Suprapubic skin (tissue), 4 donors: ENCODE data around the gene GPX2. TPM values are rescaled to one million over a fixed set of nuclear protein-coding genes. Genes with fewer than 3 reads are reported as not detected.

ENCODE experiments used
- DNase-seq, 2 donors: peaks; one replicate each; pipeline ENCODE4 v3.0.0-alpha.2; 2019; ENCODE audit warnings: low spot score in 2 of 2
- H3K27ac ChIP-seq: fragments of 200-600 bp; sonication (generic); one replicate; pipeline ENCODE4 v1.5.1; 2019
- H3K27me3 ChIP-seq: fragments of 200-600 bp; sonication (generic); one replicate; pipeline ENCODE4 v1.5.1; 2019
- H3K36me3 ChIP-seq: fragments of 200-600 bp; sonication (generic); one replicate; pipeline ENCODE4 v1.5.1; 2019
- H3K4me1 ChIP-seq: fragments of 200-600 bp; sonication (generic); one replicate; pipeline ENCODE4 v1.5.1; 2019
- H3K4me3 ChIP-seq: fragments of 200-600 bp; sonication (generic); one replicate; pipeline ENCODE4 v1.5.1; 2019; ENCODE audit warnings: mild to moderate bottlenecking
- H3K9me3 ChIP-seq: fragments of 200-600 bp; sonication (generic); one replicate; pipeline ENCODE4 v1.5.1; 2019
- EP300 ChIP-seq: sonication (generic); formaldehyde crosslinking; IDR thresholded peaks from one replicate; pipeline ENCODE4 v1.6.1; 2017; ENCODE audit warnings: antibody characterized with exemption
- POLR2A ChIP-seq, 2 donors: fragments of 450-650 bp; IDR thresholded peaks; one replicate each; pipeline ENCODE4 v1.6.1; 2017; ENCODE audit warnings: antibody characterized with exemption in 2 of 2, mild to moderate bottlenecking in 2 of 2, moderate library complexity in 2 of 2
- POLR2AphosphoS5 ChIP-seq, 3 donors: sonication (generic); formaldehyde crosslinking; IDR thresholded peaks; one replicate each; pipeline ENCODE4 v1.6.1; 2017; ENCODE audit warnings: antibody characterized with exemption in 3 of 3
- WGBS: methylation state at CpG from one replicate; pipeline ENCODE4 v1.1.5; 2018; 5-methylcytosine and 5-hydroxymethylcytosine counted together
- total RNA-seq, 4 donors: library from RNA; depleted of rRNA; stranded (reverse); fragments of >200 nt; gene quantifications; one replicate each; pipeline ENCODE4 v1.1.0, GENCODE V29; 2016
- TF ChIP-seq, protein P1 (sequence below), 2 donors: fragments of 200-600 bp in 1 of 2; fragments of 450-650 bp in 1 of 2; sonication (generic) in 1 of 2; IDR thresholded peaks; one replicate each; pipeline ENCODE4 v1.5.1; 2016 to 2019; ENCODE audit warnings: antibody characterized with exemption in 2 of 2, mild to moderate bottlenecking in 1 of 2, moderate library complexity in 1 of 2

The GPX2 gene
- total RNA-seq, 4 donors from 2014 or later: 10.0 to 65.0 (median 27.6) TPM

DNA sequence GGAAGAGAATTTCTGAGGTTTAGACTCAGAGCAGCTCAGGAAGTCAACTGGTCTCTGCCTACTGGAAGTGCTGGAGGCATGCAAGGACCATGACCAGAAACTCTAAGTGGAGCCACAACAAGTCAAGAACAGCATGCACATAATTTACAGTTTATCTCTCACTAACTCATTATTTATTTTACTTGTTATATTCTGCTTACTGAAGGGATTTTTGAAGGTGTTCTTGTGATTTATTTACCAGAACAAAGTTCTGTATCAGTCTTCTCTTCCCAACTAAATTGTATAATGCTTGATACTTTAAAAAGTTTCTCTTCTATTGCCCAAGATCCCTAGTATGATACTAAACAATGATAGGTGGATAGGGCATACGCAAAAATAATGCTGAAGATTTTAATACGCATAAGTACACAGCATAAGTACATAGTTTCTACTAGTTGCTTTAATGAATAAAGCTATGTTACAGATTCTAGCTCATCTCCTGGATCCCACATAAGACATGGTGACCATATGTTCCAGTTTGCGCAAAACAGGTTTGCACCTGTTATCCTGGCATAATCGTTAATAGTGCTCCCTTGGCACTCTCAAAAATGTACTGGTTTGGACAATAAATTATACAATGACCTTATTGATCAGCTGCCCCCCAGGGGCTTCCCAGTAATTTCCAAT lies 51.2 kb downstream of the GPX2 start:
- H3K4me1 ChIP-seq: no peaks in the 10 kb centered on the region
- H3K36me3 ChIP-seq: no peaks in the 10 kb centered on the region
- no peak for TF ChIP-seq POLR2AphosphoS5 (IDR thresholded peaks at IDR 0.05)
- TF ChIP-seq, protein P1, sequence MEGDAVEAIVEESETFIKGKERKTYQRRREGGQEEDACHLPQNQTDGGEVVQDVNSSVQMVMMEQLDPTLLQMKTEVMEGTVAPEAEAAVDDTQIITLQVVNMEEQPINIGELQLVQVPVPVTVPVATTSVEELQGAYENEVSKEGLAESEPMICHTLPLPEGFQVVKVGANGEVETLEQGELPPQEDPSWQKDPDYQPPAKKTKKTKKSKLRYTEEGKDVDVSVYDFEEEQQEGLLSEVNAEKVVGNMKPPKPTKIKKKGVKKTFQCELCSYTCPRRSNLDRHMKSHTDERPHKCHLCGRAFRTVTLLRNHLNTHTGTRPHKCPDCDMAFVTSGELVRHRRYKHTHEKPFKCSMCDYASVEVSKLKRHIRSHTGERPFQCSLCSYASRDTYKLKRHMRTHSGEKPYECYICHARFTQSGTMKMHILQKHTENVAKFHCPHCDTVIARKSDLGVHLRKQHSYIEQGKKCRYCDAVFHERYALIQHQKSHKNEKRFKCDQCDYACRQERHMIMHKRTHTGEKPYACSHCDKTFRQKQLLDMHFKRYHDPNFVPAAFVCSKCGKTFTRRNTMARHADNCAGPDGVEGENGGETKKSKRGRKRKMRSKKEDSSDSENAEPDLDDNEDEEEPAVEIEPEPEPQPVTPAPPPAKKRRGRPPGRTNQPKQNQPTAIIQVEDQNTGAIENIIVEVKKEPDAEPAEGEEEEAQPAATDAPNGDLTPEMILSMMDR (IDR thresholded peaks at IDR 0.05): no peak
- no peak for TF ChIP-seq POLR2A (IDR thresholded peaks at IDR 0.05)
- no peak for TF ChIP-seq EP300
- H3K27me3 ChIP-seq: no peaks in the 10 kb centered on the region
- WGBS: 74% methylated on average over 4 of the region's 4 CpGs
- no peak for DNase-seq
- no peak overlapping the region for H3K27ac ChIP-seq
- no peak overlapping the region for H3K4me3 ChIP-seq
- no peaks in the 10 kb centered on the region for H3K9me3 ChIP-seq

DNA sequence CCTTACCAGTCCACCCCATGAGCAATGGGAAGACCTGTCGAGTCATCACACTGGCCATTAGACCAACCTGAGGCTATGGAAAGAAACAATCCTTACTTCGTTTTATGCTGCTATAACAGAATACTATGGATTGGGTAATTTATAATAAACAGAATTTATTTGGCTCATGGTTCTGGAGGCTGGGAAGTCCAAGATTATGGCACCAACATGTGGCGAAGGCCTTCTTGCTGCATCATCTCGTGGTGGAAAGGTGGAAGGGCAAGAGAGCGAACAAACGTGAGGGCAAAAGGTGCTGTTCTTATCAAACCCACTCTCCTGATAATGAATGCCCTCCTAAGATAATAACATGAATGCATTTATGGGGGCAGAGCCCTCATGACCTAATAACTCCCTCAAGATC lies 53.2 kb downstream of the GPX2 start:
- no peaks in the 10 kb centered on the region for H3K27me3 ChIP-seq
- no peak overlapping the region for H3K4me3 ChIP-seq
- DNase-seq: no peak
- H3K9me3 ChIP-seq: no peaks in the 10 kb centered on the region
- no peak for TF ChIP-seq POLR2A (IDR thresholded peaks at IDR 0.05)
- TF ChIP-seq, protein P1 (IDR thresholded peaks at IDR 0.05): no peak
- TF ChIP-seq POLR2AphosphoS5 (IDR thresholded peaks at IDR 0.05): no peak
- TF ChIP-seq EP300: no peak
- H3K36me3 ChIP-seq: no peaks in the 10 kb centered on the region
- H3K4me1 ChIP-seq: no peaks in the 10 kb centered on the region
- H3K27ac ChIP-seq: no peak overlapping the region
- WGBS: 87% methylated on average over 6 of the region's 6 CpGs

Other genes with a start within 250 kb of the GPX2 start
- 100 to 1,000 TPM in 1 of 4 donors, 10 to 100 TPM in 3; 60.4 to 140 (median 96.5) TPM for gene PLEKHG3, start 238.3 kb downstream of the GPX2 start, total RNA-seq
- gene SPTB, start 62.8 kb downstream of the GPX2 start, total RNA-seq: 1 to 10 TPM in 1 of 4 donors, under 1 TPM in 3; 0.44 to 2.4 (median 0.54) TPM
- gene CHURC1, start 28.3 kb downstream of the GPX2 start, total RNA-seq: 10 to 100 TPM; 50.9 to 93.8 (median 87.7) TPM
- gene RAB15, start 29.6 kb upstream of the GPX2 start, total RNA-seq: 10 to 100 TPM in 3 of 4 donors, 1 to 10 TPM in 1; 9.6 to 17.0 (median 15.1) TPM
- gene FNTB, start 44.1 kb upstream of the GPX2 start, total RNA-seq: 10 to 100 TPM; 40.6 to 44.6 (median 43.2) TPM
- 100 to 1,000 TPM in 1 of 4 donors, 10 to 100 TPM in 3; 79.0 to 112 (median 90.4) TPM for gene MAX, start 159.8 kb upstream of the GPX2 start, total RNA-seq